ENCODE data around the gene SURF2.

The SURF2 gene

GRCh38 chr9:133339641-133340040 is 16.7 kb upstream of the SURF2 start:
- no peak for TF ChIP-seq CTCF (IDR thresholded peaks at IDR 0.05; ENCODE audit: low read depth, low read length)
- DNase-seq (ENCODE audit: extremely low read depth, low read depth): no peak

- TF ChIP-seq CTCF (IDR thresholded peaks at IDR 0.05; ENCODE audit: low read depth, low read length): no peak
- DNase-seq (ENCODE audit: extremely low read depth, low read depth): no peak
Observed at GRCh38 chr9:133340256-133340655, 16.1 kb upstream of the SURF2 start.

GRCh38 chr9:133340916-133341315 is 15.4 kb upstream of the SURF2 start:
- DNase-seq (ENCODE audit: extremely low read depth, low read depth): no peak
- TF ChIP-seq CTCF (IDR thresholded peaks at IDR 0.05; ENCODE audit: low read depth, low read length): no peak

- no peak for DNase-seq (ENCODE audit: extremely low read depth, low read depth)
- TF ChIP-seq CTCF (IDR thresholded peaks at IDR 0.05; ENCODE audit: low read depth, low read length): no peak
Observed at GRCh38 chr9:133341369-133342068, 14.8 kb upstream of the SURF2 start.

GRCh38 chr9:133342069-133342406 is 14.3 kb upstream of the SURF2 start:
- TF ChIP-seq CTCF (IDR thresholded peaks at IDR 0.05; ENCODE audit: low read depth, low read length): no peak; the same call in none of the 2 replicates
- no peak for DNase-seq (ENCODE audit: extremely low read depth, low read depth)

GRCh38 chr9:133342570-133342969 is 13.8 kb upstream of the SURF2 start:
- DNase-seq (ENCODE audit: extremely low read depth, low read depth): no peak
- no peak; the same call in 1 of the 2 replicates for TF ChIP-seq CTCF (IDR thresholded peaks at IDR 0.05; ENCODE audit: low read depth, low read length)

GRCh38 chr9:133344071-133344470 is 12.3 kb upstream of the SURF2 start:
- no peak for DNase-seq (ENCODE audit: extremely low read depth, low read depth)
- no peak for TF ChIP-seq CTCF (IDR thresholded peaks at IDR 0.05; ENCODE audit: low read depth, low read length)
